Measurements from ENCODE around the gene EIF4EBP3. TPM values are rescaled to one million over a fixed set of nuclear protein-coding genes. Genes with fewer than 3 reads are reported as not detected.

Gene EIF4EBP3
- total and polyA plus RNA-seq, 2 donors from 2014 or later, result 22.6 to 48.8 TPM

DNA sequence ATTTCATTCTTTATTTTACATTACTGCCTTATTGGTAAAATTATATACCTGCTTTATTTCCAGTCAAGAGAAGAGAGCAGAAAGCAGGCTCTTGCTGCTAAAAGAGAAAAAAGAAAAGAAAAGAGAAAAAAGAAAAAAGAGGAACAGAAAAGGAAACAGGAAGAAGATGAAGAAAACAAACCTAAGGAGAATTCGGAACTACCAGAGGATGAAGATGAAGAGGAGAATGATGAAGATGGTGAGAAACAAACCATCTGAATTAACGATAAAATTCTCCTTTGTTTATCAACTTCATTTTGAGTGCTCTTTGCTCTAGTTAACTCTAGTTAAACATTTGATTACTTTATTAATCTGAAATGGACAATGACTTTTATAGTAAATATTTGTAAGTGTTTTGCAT lies 23.5 kb upstream of the EIF4EBP3 start:
- H3K27me3 ChIP-seq (ENCODE audit: control insufficient read depth, insufficient read depth, low read length), result no peaks in the 10 kb centered on the region
- H3K36me3 ChIP-seq (ENCODE audit: control insufficient read depth in 2 of 3, insufficient read depth in 3 of 3, low read length in 3 of 3), result peaks cover 8 to 41% (median 19%) of the 10 kb centered on the region in 3 donors
- no peak overlapping the region for H3K9ac ChIP-seq (ENCODE audit: low read length in 3 of 3)
- DNase-seq (no peak), FAIRE-seq (no peak)
- TF ChIP-seq, protein P1, sequence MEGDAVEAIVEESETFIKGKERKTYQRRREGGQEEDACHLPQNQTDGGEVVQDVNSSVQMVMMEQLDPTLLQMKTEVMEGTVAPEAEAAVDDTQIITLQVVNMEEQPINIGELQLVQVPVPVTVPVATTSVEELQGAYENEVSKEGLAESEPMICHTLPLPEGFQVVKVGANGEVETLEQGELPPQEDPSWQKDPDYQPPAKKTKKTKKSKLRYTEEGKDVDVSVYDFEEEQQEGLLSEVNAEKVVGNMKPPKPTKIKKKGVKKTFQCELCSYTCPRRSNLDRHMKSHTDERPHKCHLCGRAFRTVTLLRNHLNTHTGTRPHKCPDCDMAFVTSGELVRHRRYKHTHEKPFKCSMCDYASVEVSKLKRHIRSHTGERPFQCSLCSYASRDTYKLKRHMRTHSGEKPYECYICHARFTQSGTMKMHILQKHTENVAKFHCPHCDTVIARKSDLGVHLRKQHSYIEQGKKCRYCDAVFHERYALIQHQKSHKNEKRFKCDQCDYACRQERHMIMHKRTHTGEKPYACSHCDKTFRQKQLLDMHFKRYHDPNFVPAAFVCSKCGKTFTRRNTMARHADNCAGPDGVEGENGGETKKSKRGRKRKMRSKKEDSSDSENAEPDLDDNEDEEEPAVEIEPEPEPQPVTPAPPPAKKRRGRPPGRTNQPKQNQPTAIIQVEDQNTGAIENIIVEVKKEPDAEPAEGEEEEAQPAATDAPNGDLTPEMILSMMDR (IDR thresholded peaks at IDR 0.05; ENCODE audit: borderline replicate concordance, extremely low read depth, insufficient read depth), result no peak
- H3K9me3 ChIP-seq (ENCODE audit: control insufficient read depth in 2 of 3, insufficient read depth in 1 of 3, low read length in 3 of 3), result no peaks in the 10 kb centered on the region
- no peaks in the 10 kb centered on the region for H3K4me1 ChIP-seq (ENCODE audit: control insufficient read depth in 2 of 3, insufficient read depth in 2 of 3, low read depth in 1 of 3, low read length in 3 of 3)
- no peak overlapping the region for H3K27ac ChIP-seq (ENCODE audit: low read depth in 2 of 2, low read length in 2 of 2)
- no peak overlapping the region for H3K4me3 ChIP-seq (ENCODE audit: low read length in 3 of 3)
- intact Hi-C loops (cut with DNase I), result no loop called here

DNA sequence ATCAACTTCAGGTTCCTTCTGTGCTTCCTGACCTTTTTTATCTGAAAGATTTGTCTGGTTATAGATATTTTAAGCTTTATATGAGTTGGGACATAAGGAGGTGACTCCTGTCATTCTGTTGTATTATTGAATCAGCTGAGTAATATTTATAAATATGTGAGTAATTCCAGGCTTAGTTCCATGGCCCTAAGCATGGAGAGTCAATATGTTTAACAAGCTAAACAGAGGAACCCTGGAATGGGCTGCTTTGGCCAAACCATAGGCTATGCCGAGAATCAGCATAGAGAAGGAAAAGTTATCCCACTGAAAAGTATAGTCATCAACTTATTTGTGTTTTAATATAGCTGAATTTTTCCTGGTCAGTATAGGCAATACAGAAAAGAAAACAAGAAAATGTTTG lies 7.2 kb upstream of the EIF4EBP3 start:
- DNase-seq (no peak), FAIRE-seq (no peak)
- Histone ChIP-seq H3K4me1 (ENCODE audit: control insufficient read depth in 2 of 3, insufficient read depth in 2 of 3, low read depth in 1 of 3, low read length in 3 of 3) (no peaks in the 10 kb centered on the region), H3K4me3 (ENCODE audit: low read length in 3 of 3) (no peak overlapping the region), H3K9ac (ENCODE audit: low read length in 3 of 3) (no peak overlapping the region), H3K9me3 (ENCODE audit: control insufficient read depth in 2 of 3, insufficient read depth in 1 of 3, low read length in 3 of 3) (no peaks in the 10 kb centered on the region), H3K27me3 (ENCODE audit: control insufficient read depth, insufficient read depth, low read length) (no peaks in the 10 kb centered on the region), H3K36me3 (ENCODE audit: control insufficient read depth in 2 of 3, insufficient read depth in 3 of 3, low read length in 3 of 3) (peaks cover 13 to 52% (median 35%) of the 10 kb centered on the region in 3 donors), H3K27ac (ENCODE audit: low read depth in 2 of 2, low read length in 2 of 2) (no peak overlapping the region)
- intact Hi-C loops (cut with DNase I), result loop anchor here (10.0 kb wide), 1 partner anchor 105 kb away; the partner anchor contains the start of genes IK and NDUFA2
- TF ChIP-seq, protein P1 (IDR thresholded peaks at IDR 0.05; ENCODE audit: borderline replicate concordance, extremely low read depth, insufficient read depth), result no peak

DNA sequence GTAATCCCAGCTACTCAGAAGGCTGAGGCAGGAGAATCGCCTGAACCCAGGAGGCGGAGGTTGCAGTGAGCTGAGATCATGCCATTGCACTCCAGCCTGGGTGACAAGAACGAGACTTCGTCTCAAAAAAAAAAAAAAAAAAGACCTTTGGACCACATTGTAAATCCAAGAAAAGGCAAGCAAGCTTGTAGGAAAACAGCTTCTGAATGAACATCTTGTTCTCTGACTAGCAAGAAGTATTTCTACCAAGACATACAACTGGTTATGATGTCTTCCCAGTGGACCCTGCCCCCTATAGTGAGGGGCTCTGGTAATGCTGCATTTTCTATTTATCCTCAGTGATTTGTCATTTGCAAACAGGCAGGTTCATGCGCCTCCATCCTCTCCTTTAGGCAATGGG lies 4.5 kb upstream of the EIF4EBP3 start:
- H3K27me3 ChIP-seq (ENCODE audit: control insufficient read depth, insufficient read depth, low read length), result no peaks in the 10 kb centered on the region
- H3K4me1 ChIP-seq (ENCODE audit: control insufficient read depth in 2 of 3, insufficient read depth in 2 of 3, low read depth in 1 of 3, low read length in 3 of 3), result peaks cover 0 to 11% (median 10%) of the 10 kb centered on the region in 3 donors
- H3K9ac ChIP-seq (ENCODE audit: low read length in 3 of 3), result no peak overlapping the region
- FAIRE-seq (no peak), DNase-seq (no peak)
- no peak overlapping the region for H3K4me3 ChIP-seq (ENCODE audit: low read length in 3 of 3)
- TF ChIP-seq, protein P1 (IDR thresholded peaks at IDR 0.05; ENCODE audit: borderline replicate concordance, extremely low read depth, insufficient read depth), result no peak
- intact Hi-C loops (cut with DNase I), result loop anchor here (10.0 kb wide), 1 partner anchor 102 kb away; the partner anchor contains the start of genes IK and NDUFA2
- H3K9me3 ChIP-seq (ENCODE audit: control insufficient read depth in 2 of 3, insufficient read depth in 1 of 3, low read length in 3 of 3), result no peaks in the 10 kb centered on the region
- H3K27ac ChIP-seq (ENCODE audit: low read depth in 2 of 2, low read length in 2 of 2), result peak overlapping the region in 1 of 2 donors; percentile 59
- peaks cover 11 to 41% (median 32%) of the 10 kb centered on the region in 3 donors for H3K36me3 ChIP-seq (ENCODE audit: control insufficient read depth in 2 of 3, insufficient read depth in 3 of 3, low read length in 3 of 3)

DNA sequence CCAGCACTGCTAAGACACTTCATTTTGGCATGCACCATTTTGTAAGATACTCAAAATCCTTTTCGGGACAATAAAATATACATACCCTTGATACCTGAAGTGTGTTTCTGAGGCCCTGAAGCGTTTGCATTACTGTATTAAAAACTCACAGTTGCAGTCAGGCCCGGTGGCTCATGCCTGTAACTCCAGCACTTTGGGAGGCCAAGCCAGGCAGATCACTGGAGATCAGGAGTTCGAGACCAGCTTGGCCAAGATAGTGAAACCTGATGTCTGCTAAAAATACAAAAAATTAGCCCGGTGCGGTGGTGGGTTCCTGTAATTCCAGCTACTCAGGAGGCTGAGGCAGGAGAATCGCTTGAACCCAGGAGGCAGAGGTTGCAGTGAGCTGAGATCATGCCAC lies 2.5 kb upstream of the EIF4EBP3 start:
- intact Hi-C loops (cut with DNase I), result loop anchor here (10.0 kb wide), 1 partner anchor 100 kb away; the partner anchor contains the start of genes IK and NDUFA2
- TF ChIP-seq, protein P1 (IDR thresholded peaks at IDR 0.05; ENCODE audit: borderline replicate concordance, extremely low read depth, insufficient read depth), result no peak
- FAIRE-seq, result no peak
- peaks cover 0 to 31% (median 30%) of the 10 kb centered on the region in 3 donors for H3K4me1 ChIP-seq (ENCODE audit: control insufficient read depth in 2 of 3, insufficient read depth in 2 of 3, low read depth in 1 of 3, low read length in 3 of 3)
- no peaks in the 10 kb centered on the region for H3K9me3 ChIP-seq (ENCODE audit: control insufficient read depth in 2 of 3, insufficient read depth in 1 of 3, low read length in 3 of 3)
- no peaks in the 10 kb centered on the region for H3K27me3 ChIP-seq (ENCODE audit: control insufficient read depth, insufficient read depth, low read length)
- H3K36me3 ChIP-seq (ENCODE audit: control insufficient read depth in 2 of 3, insufficient read depth in 3 of 3, low read length in 3 of 3), result peaks cover 4 to 31% (median 23%) of the 10 kb centered on the region in 3 donors
- DNase-seq, result no peak
- no peak overlapping the region for H3K4me3 ChIP-seq (ENCODE audit: low read length in 3 of 3)
- H3K27ac ChIP-seq (ENCODE audit: low read depth in 2 of 2, low read length in 2 of 2), result no peak overlapping the region
- no peak overlapping the region for H3K9ac ChIP-seq (ENCODE audit: low read length in 3 of 3)

Data from kidney (tissue), 14 donors.